Retinal pigment epithelial cell (primary cell): Measurements from ENCODE around the gene SAE1.
"Not testable (repeated sequence)": the region's sequence is repeated elsewhere in the genome, so short reads cannot be mapped to it uniquely, and the experiment has no call there.

Experiments used
- DNase-seq: peaks from one replicate; pipeline ENCODE4 v3.0.0-alpha.2; 2010; ENCODE audit warnings: low read depth
- H3K4me3 ChIP-seq: 2 replicates; pipeline ENCODE4 v1.5.1; 2011; ENCODE audit warnings: mild to moderate bottlenecking, low read length, control low read depth, moderate library complexity
- TF ChIP-seq, protein P1 (sequence below): conservative IDR thresholded peaks from 2 replicates; pipeline ENCODE4 v1.5.1; 2011; ENCODE audit warnings: low read depth, low read length, control low read depth, inconsistent platforms

The SAE1 gene

DNA sequence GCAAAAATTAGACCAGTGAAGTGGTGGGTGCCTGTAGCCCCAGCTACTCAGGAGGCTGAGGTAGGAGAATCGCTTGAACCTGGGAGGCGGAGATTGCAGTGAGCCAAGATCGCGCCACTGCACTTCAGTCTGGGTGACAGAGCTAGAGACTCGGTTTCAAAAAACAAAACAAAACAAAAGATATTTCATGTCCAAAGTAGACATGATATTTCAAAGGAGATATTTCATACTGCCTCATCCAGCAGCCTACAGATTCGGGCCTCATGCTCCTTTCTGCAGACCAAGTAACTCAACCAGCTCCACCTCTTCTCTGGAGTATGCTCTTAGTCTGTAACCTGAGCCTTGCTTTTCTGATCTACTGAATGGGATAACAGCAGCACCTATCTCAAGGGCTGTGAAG, 32.0 kb upstream of the SAE1 start:
- no peak for DNase-seq
- H3K4me3 ChIP-seq: no peak overlapping the region
- TF ChIP-seq, protein P1, sequence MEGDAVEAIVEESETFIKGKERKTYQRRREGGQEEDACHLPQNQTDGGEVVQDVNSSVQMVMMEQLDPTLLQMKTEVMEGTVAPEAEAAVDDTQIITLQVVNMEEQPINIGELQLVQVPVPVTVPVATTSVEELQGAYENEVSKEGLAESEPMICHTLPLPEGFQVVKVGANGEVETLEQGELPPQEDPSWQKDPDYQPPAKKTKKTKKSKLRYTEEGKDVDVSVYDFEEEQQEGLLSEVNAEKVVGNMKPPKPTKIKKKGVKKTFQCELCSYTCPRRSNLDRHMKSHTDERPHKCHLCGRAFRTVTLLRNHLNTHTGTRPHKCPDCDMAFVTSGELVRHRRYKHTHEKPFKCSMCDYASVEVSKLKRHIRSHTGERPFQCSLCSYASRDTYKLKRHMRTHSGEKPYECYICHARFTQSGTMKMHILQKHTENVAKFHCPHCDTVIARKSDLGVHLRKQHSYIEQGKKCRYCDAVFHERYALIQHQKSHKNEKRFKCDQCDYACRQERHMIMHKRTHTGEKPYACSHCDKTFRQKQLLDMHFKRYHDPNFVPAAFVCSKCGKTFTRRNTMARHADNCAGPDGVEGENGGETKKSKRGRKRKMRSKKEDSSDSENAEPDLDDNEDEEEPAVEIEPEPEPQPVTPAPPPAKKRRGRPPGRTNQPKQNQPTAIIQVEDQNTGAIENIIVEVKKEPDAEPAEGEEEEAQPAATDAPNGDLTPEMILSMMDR: no peak

- DNase-seq: no peak
- no peak overlapping the region for H3K4me3 ChIP-seq
- TF ChIP-seq, protein P1: no peak
These were observed 31.0 kb upstream of the SAE1 start for GRCh38 chr19:47099576-47100050.

DNA sequence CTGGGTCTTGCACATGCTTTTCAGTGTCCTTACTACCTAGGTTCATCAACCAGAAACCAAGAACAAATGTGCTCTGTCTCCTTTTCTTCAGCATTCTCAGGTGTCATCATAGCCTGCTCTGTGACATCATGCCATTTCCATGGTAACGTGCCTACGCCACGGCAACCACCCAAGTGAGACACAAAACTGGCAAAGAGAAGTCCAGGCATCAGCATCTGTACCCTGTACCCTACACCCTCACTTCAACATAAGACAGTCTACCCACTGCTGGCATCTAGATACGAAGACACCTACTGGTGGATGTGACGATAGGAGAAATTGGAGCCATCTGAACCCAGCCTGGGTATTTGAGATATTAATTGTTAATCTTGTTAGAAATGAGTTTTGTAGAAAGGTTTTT, 30.3 kb upstream of the SAE1 start:
- TF ChIP-seq, protein P1: no peak
- H3K4me3 ChIP-seq: no peak overlapping the region
- DNase-seq: no peak

DNA sequence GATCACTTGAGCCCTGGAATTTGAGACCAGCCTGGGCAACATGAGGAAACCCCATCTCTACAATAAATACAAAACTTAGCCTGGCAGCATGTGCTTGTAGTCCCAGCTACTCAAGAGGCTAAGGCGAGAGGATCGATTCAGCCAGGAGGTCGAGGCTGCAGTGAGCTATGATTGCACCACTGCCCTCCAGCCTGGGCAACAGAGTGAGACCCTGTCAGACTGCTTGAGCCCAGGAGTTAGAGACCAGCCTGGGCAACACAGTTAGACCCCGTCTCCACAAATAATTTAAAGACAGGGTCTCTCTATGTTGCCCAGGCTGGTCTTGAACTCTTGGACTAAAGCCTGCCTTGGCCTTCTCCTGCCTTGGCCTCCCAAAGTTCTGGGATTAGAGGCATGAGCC, 29.5 kb upstream of the SAE1 start:
- not testable (repeated sequence) for H3K4me3 ChIP-seq, DNase-seq

- no peak for DNase-seq
- TF ChIP-seq, protein P1: no peak
- H3K4me3 ChIP-seq: no peak overlapping the region
These were observed 28.1 kb upstream of the SAE1 start for GRCh38 chr19:47102346-47103060.

GRCh38 chr19:47104680-47105079, 26.0 kb upstream of the SAE1 start:
- TF ChIP-seq, protein P1: no peak
- H3K4me3 ChIP-seq: no peak overlapping the region
- no peak for DNase-seq

GRCh38 chr19:47105874-47106273, 24.8 kb upstream of the SAE1 start:
- TF ChIP-seq, protein P1: no peak
- no peak overlapping the region for H3K4me3 ChIP-seq
- DNase-seq: no peak
